NB4 (cell line): ENCODE measurements around the gene ALDH16A1.

Experiments
- DNase-seq: peaks from one replicate; pipeline ENCODE4 v3.0.0; 2010; ENCODE audit warnings: low read depth
- H3K4me3 ChIP-seq: one replicate; pipeline ENCODE4 v1.5.1; 2011; ENCODE audit warnings: mild to moderate bottlenecking, low read depth, low read length, moderate library complexity
- CTCF ChIP-seq: IDR thresholded peaks from one replicate; pipeline ENCODE4 v1.5.1; 2012; ENCODE audit warnings: low read depth, low read length
- MAX ChIP-seq: IDR thresholded peaks from 2 replicates; pipeline ENCODE4 v1.6.1; 2011; ENCODE audit warnings: low read depth, low read length
- MYC ChIP-seq: IDR thresholded peaks from 2 replicates; pipeline ENCODE4 v1.6.1; 2011; ENCODE audit warnings: low read depth, low read length
- POLR2A ChIP-seq: IDR thresholded peaks from 2 replicates; pipeline ENCODE4 v1.6.1; 2011; ENCODE audit warnings: mild to moderate bottlenecking; ENCODE audit not compliant: insufficient read length; ENCODE audit errors: extremely low read depth

The ALDH16A1 gene

GRCh38 chr19:49515767-49516166 is 62.7 kb downstream of the ALDH16A1 start:
- peak; percentile 97 for DNase-seq
- H3K4me3 ChIP-seq, result no peak overlapping the region
- TF ChIP-seq POLR2A (no peak), MAX (peak; percentile 35; the same call in 1 of the 2 replicates), CTCF (no peak), MYC (peak; percentile 69; the same call in 1 of the 2 replicates)

GRCh38 chr19:49518033-49518432 is 65.0 kb downstream of the ALDH16A1 start:
- no peak for DNase-seq
- H3K4me3 ChIP-seq, result no peak overlapping the region
- no peak for TF ChIP-seq CTCF
- TF ChIP-seq MAX, result no peak
- no peak for TF ChIP-seq MYC
- TF ChIP-seq POLR2A, result no peak
